ENCODE data around the gene WDR35. TPM values are rescaled to one million over a fixed set of nuclear protein-coding genes. Genes with fewer than 3 reads are reported as not detected.

Gene WDR35
- total RNA-seq, 1 donor = 21.0 TPM

DNA sequence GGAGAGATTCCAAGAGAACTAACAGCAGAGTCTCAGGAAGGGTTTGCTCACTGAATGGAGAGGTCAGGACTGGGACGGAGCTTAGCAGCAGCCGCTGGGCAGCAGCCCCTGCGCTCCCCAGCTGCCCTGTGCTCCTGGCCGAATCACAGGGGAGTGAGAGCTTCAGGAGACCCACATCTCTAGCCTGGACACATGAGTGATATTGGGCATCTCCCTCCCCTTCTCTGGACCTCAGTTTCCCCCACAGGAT, 22.1 kb upstream of the WDR35 start:
- DNase-seq (ENCODE audit: low read depth) = no peak
- TF ChIP-seq, protein P1, sequence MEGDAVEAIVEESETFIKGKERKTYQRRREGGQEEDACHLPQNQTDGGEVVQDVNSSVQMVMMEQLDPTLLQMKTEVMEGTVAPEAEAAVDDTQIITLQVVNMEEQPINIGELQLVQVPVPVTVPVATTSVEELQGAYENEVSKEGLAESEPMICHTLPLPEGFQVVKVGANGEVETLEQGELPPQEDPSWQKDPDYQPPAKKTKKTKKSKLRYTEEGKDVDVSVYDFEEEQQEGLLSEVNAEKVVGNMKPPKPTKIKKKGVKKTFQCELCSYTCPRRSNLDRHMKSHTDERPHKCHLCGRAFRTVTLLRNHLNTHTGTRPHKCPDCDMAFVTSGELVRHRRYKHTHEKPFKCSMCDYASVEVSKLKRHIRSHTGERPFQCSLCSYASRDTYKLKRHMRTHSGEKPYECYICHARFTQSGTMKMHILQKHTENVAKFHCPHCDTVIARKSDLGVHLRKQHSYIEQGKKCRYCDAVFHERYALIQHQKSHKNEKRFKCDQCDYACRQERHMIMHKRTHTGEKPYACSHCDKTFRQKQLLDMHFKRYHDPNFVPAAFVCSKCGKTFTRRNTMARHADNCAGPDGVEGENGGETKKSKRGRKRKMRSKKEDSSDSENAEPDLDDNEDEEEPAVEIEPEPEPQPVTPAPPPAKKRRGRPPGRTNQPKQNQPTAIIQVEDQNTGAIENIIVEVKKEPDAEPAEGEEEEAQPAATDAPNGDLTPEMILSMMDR (IDR thresholded peaks at IDR 0.05; ENCODE audit: insufficient read depth, low read length) = no peak
- peak overlapping the region; percentile 61 for H3K4me3 ChIP-seq (ENCODE audit: low read depth, low read length)

DNA sequence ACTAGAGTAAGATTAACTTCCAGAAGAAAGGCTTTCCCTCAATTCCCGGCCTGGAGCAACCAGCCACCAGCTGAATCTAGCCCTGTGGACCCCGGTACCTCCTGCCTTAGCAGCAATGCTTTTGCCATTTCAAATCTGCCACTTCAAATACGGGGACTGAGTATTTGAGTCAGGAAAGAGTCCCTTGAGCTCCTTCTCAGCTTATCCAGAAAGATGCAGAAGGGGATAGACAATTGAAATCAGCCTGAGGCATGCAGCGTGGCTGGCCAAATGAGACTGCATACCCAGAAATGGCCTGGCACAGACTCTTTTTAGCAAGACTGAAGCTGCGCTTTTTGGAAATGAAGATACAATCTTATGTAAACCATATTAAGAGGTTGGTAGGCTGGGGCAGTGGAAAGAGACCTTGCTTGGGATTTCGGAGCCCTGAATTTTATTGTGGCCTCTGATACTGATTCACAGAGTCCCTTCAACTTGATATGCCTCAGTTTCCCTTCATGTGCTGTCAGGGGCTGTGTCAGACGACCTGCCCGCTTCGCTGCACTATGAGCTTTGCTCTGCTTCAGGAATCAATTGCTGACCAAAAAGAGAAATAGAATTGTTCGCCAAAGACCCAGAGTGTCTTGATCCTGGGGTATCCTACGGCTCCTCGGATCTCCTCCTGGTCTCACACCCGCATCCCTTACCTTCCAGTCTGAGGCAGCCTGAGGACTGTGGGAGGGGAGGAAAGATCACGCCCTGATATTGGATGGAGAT, 21.5 kb upstream of the WDR35 start:
- TF ChIP-seq, protein P1 (IDR thresholded peaks at IDR 0.05; ENCODE audit: insufficient read depth, low read length) = no peak
- H3K4me3 ChIP-seq (ENCODE audit: low read depth, low read length) = no peak overlapping the region
- no peak for DNase-seq (ENCODE audit: low read depth)

DNA sequence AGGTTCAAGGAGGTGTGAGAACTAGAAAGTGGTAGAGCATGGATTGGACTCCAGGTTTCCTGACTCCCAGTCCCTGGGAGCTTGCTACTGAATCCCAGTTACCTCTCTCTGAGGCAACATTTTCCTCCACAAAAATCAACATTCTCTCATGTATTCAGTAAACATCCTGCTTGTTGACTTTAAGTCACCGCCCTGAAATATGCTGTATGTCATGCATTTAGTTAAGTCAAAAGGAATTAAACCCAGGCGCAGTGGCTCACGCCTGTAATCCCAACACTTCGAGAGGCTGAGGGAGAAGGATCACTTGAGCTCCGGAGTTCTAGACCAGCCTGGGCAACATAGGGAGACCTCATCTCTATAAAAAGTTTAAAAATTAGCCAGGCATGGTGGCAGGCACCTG, 18.8 kb upstream of the WDR35 start:
- TF ChIP-seq, protein P1 (IDR thresholded peaks at IDR 0.05; ENCODE audit: insufficient read depth, low read length) = no peak

DNA sequence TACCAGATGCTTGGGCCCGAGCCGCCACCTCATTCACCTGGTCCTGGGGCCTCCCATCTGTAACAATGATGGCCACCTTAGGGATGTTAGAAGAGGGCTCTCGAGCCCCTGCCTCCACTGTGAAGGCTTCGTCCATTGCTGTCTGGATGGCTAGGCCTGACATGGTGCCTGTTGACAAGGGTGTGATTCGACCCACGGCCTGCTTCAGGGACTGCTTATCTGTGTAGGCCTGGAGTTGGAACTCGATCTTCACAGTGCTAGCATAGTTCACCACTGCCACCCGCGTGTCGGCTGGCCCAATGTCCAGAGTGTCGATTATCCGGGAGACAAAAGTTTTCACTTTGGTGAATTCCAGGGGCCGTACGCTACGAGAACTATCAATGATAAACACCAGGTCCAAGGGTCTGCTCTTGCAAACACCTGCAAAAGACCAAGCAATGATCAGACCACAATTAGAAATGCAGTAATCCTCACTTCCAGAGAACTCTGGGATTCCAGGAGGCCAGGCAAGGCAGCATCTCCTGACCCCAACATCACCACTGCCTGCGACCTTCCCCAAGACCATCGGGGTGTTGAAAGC, 16.1 kb upstream of the WDR35 start:
- DNase-seq (ENCODE audit: low read depth) = no peak
- TF ChIP-seq, protein P1 (IDR thresholded peaks at IDR 0.05; ENCODE audit: insufficient read depth, low read length) = no peak
- H3K4me3 ChIP-seq (ENCODE audit: low read depth, low read length) = no peak overlapping the region

More for the DNA sequence above, 18.8 kb upstream of the WDR35 start:
- H3K4me3 ChIP-seq (ENCODE audit: low read depth, low read length) = no peak overlapping the region
- DNase-seq (ENCODE audit: low read depth) = no peak

DNA sequence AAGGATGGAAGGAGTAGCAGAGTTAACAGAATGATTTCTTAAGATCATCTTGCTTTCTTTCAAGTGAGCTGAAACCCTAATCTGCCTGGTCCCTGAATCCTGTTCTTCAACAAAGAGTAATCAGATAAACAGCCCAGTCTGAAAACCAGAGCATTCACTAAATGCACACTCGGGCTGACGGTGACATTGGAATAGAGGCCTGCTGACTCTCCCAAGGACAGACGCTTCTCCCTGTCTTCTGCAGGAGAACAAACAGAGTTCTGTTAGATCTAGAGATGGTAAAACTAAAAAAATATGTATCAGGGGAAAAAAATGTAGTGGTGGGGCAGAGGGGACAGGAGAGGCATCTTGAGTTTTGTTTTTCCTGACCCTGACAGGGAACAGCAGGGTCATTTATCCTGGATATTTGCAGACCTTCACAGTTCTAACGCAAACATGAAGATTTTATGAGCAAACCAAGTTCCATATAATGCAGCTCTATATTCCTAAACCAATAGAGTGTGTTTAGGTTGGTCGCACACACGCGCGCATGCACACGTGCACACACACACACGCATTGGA, 15.2 kb upstream of the WDR35 start:
- TF ChIP-seq, protein P1 (IDR thresholded peaks at IDR 0.05; ENCODE audit: insufficient read depth, low read length) = no peak

DNA sequence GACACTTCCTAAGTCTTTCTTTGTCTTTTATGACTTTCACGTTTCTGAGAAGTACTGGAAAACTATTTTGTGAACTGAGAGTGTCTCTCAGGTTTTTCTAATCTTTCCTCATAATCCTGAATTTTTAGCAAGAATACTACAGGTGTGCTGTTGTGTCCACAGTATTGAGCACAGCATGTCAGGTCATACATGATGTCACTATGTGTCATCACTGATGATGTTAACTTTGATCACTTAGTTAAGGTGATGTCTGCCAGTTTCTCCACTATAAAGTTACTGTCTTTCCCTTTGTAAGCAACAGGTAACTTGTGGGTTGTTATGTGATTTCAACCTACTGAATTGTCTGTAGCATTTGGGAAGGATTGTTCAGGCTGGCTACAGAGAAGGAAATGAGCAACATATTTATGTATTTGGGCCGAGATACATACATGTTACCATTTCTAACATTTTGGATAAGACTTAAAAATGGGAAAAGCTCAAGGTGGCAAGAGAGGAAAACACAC, 11.5 kb upstream of the WDR35 start:
- DNase-seq (ENCODE audit: low read depth) = no peak
- H3K4me3 ChIP-seq (ENCODE audit: low read depth, low read length) = no peak overlapping the region
- TF ChIP-seq, protein P1 (IDR thresholded peaks at IDR 0.05; ENCODE audit: insufficient read depth, low read length) = no peak

More for the DNA sequence above, 15.2 kb upstream of the WDR35 start:
- no peak for DNase-seq (ENCODE audit: low read depth)
- H3K4me3 ChIP-seq (ENCODE audit: low read depth, low read length) = no peak overlapping the region

Data from fibroblast of the aortic adventitia (primary cell).